ENCODE measurements around the gene EFNB1.
"Not testable (repeated sequence)": the region's sequence is repeated elsewhere in the genome, so short reads cannot be mapped to it uniquely, and the experiment has no call there.

Gene EFNB1

DNA sequence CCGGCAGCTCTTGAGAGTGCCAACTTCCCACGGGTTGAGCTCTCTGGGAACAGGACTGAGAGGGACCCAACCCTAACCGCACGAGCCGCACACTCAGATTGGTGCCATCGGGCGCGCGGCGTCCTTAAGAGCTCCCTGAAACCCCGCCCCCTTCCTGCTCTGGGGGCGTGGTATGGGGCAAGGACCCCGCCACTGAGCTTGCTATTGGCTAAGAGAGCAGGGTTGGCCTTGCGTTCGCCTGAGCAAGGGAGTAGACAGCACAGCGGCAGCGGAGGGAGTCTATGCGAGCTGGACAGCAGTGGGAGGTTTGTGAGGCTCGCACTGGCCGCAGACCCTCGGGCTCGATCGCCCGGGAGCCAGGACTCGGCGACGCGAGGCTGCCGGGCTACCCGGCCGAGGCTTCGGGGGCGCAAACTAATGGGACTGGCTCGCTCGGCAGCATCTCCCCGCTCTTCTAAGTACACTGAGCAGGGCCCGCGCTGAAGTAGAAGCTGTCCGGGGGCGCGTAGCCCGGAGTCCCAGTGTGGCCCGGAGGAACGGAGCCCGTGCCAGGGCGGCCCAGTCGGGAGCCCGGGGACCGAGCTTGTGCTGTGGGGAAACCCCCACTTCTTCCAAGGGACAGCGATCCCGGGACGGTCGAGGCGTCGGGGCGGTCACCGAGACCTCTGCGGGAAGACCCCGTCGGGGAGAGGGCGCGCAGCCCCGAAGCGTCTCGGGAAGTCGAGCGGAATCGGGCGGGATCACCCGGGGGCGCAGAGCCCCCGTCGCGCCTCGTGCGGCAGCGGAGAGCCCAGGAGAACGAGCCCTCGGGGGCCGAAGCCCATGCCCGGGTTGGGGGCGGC lies at the start of gene EFNB1:
Gene EFNB1 (plus strand): TSS at position 282 of the 842 bp plus-strand sequence. CDS start 756 bp downstream, outside the sequence.
- Histone ChIP-seq H3K27ac (peak within 1 kb of the TSS; percentile 76 to 82), H3K4me1 (peaks cover 0 to 29% (median 6%) of the 10 kb centered on the region in 4 donors)
- intact Hi-C loops (cut with DNase I; ENCODE audit: low total_unique reads) = loop anchor here (2.0 to 5.0 kb wide), 3 partner anchors 336 to 458 kb away; partner anchors contain the start of gene PJA1

DNA sequence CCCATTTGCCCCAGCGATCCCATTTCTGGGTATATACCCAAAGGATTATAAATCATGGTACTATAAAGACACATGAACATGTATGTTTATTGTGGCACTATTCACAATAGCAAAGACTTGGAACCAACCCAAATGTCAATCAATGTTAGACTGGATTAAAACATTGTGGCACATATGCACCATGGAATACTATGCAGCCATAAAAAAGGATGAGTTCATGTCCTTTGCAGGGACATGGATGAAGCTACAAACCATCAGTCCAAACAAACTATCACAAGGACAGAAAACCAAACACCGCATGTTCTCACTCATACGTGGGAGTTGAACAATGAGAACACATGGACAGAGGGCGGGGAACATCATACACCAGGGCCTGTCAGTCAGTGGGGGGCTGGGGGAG lies 47.5 kb upstream of the EFNB1 start:
- H3K4me1 ChIP-seq; H3K4me3 ChIP-seq; H3K27me3 ChIP-seq; intact Hi-C loops (cut with DNase I; ENCODE audit: low total_unique reads); DNase-seq; H3K36me3 ChIP-seq; H3K27ac ChIP-seq: not testable (repeated sequence)
- peaks cover 0 to 12% (median 10%) of the 10 kb centered on the region in 3 donors for H3K9me3 ChIP-seq

More for the DNA sequence above, at the start of gene EFNB1:
- Histone ChIP-seq H3K4me3 (peak within 1 kb of the TSS; percentile 74 to 83), H3K27me3 (no peaks in the 10 kb centered on the region), H3K36me3 (no peaks in the 10 kb centered on the region), H3K9me3 (no peaks in the 10 kb centered on the region)
- peak; percentile 92 to 96 for DNase-seq
- TF ChIP-seq, protein P1, sequence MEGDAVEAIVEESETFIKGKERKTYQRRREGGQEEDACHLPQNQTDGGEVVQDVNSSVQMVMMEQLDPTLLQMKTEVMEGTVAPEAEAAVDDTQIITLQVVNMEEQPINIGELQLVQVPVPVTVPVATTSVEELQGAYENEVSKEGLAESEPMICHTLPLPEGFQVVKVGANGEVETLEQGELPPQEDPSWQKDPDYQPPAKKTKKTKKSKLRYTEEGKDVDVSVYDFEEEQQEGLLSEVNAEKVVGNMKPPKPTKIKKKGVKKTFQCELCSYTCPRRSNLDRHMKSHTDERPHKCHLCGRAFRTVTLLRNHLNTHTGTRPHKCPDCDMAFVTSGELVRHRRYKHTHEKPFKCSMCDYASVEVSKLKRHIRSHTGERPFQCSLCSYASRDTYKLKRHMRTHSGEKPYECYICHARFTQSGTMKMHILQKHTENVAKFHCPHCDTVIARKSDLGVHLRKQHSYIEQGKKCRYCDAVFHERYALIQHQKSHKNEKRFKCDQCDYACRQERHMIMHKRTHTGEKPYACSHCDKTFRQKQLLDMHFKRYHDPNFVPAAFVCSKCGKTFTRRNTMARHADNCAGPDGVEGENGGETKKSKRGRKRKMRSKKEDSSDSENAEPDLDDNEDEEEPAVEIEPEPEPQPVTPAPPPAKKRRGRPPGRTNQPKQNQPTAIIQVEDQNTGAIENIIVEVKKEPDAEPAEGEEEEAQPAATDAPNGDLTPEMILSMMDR (IDR thresholded peaks at IDR 0.05) = no peak

DNA sequence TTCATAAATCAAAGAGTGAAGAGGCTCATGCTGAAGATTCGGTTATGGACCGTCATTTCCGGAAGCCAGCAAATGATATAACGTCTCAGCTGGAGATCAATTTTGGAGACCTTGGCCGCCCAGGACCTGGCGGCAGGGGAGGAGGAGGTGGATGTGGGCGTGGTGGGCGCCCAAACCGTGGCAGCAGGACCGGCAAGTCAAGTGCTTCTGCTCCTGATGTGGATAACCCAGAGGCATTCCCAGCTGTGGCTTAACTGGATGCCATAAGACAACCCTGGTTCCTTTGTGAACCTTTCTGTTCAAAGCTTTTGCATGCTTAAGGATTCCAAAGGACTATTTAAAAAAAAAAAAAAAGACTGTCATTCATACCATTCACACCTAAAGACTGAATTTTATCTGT lies 44.0 kb upstream of the EFNB1 start:
- Histone ChIP-seq H3K27ac (no peak overlapping the region), H3K9me3 (peaks cover 0 to 12% (median 0%) of the 10 kb centered on the region in 3 donors), H3K27me3 (no peaks in the 10 kb centered on the region), H3K4me1 (no peaks in the 10 kb centered on the region), H3K36me3 (no peaks in the 10 kb centered on the region), H3K4me3 (no peak overlapping the region)
- intact Hi-C loops (cut with DNase I; ENCODE audit: low total_unique reads) = no loop called here
- DNase-seq = no peak
- TF ChIP-seq, protein P1 (IDR thresholded peaks at IDR 0.05) = no peak

DNA sequence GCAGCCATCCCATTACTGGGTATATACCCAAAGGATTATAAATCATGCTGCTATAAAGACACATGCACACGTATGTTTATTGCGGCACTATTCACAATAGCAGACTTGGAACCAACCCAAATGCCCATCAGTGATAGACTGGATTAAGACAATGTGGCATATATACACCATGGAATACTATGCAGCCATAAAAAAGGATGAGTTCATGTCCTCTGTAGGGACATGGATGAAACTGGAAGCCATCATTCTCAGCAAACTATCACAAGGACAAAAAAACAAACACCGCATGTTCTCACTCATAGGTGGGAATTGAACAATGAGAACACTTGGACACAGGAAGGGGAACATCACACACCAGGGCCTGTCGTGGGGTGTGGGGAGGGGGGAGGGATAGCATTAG lies 42.2 kb upstream of the EFNB1 start:
- intact Hi-C loops (cut with DNase I; ENCODE audit: low total_unique reads); H3K9me3 ChIP-seq; H3K36me3 ChIP-seq; H3K27ac ChIP-seq; H3K27me3 ChIP-seq; H3K4me3 ChIP-seq; H3K4me1 ChIP-seq; DNase-seq: not testable (repeated sequence)

DNA sequence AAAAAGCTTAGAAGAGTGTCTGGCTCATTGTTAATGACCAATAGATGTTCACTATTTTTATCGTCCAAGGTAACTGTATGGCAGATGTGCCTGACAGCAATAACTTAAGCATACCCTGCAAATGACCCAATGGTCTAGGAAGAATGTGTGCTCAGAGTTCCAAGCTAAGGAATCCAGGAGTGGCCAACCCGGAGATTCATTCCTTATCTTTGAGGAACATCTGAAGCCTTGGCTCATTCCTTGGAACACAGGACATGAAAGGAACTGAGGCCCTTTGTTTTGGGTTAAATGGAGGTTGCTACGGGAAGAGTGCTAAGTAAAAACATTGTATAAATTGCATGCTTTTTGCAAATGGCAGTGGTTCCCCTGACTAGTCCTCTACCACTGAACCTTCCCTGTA lies 38.9 kb upstream of the EFNB1 start:
- no peak overlapping the region for H3K4me3 ChIP-seq
- TF ChIP-seq, protein P1 (IDR thresholded peaks at IDR 0.05) = no peak
- peaks cover 0 to 3% (median 0%) of the 10 kb centered on the region in 3 donors for H3K9me3 ChIP-seq
- no peaks in the 10 kb centered on the region for H3K27me3 ChIP-seq
- H3K36me3 ChIP-seq = no peaks in the 10 kb centered on the region
- H3K27ac ChIP-seq = no peak overlapping the region
- DNase-seq = no peak
- no peaks in the 10 kb centered on the region for H3K4me1 ChIP-seq
- intact Hi-C loops (cut with DNase I; ENCODE audit: low total_unique reads) = no loop called here

DNA sequence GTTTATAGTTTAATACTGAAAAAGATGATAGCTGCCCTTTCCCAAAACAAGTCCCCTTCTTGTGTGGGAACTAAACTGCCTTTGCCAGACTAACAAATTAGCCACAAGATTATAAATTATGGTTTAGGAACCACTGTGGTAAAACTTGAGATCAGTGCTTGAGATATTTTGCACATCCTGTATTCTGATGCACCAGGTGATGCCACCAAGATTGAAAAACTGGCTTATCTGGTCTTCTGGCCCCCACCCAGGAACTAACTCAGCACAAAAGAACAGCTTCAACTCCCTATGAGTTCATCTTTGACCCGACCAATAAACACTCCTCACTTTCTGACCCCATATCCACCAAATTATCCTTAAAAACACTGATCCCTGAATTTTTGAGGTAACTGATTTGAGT lies 36.7 kb upstream of the EFNB1 start:
- DNase-seq = no peak
- Histone ChIP-seq H3K9me3 (peaks cover 0 to 3% (median 0%) of the 10 kb centered on the region in 3 donors), H3K4me1 (no peaks in the 10 kb centered on the region), H3K27me3 (no peaks in the 10 kb centered on the region), H3K4me3 (no peak overlapping the region), H3K27ac (no peak overlapping the region), H3K36me3 (no peaks in the 10 kb centered on the region)
- TF ChIP-seq, protein P1 (IDR thresholded peaks at IDR 0.05) = no peak
- intact Hi-C loops (cut with DNase I; ENCODE audit: low total_unique reads) = no loop called here

Data from tibial artery (tissue), 4 donors.